HG03097 (cell line): Measurements from ENCODE around the gene RRP1B.
"Not testable (repeated sequence)": the region's sequence is repeated elsewhere in the genome, so short reads cannot be mapped to it uniquely, and the experiment has no call there.

Experiments used
- ATAC-seq: cut with Tn5 transposase; IDR thresholded peaks from one replicate; pipeline ENCODE4 v1.9.1; 2021; ENCODE audit not compliant: unreplicated experiment, low FRiP score

The RRP1B gene

GRCh38 chr21:43639470-43640353 is 19.6 kb upstream of the RRP1B start:
- ATAC-seq: no peak

GRCh38 chr21:43640400-43640799 is 19.0 kb upstream of the RRP1B start:
- no peak for ATAC-seq

- no peak for ATAC-seq
These were observed 16.2 kb upstream of the RRP1B start for GRCh38 chr21:43643193-43643592.

- ATAC-seq: no peak
These were observed 15.3 kb upstream of the RRP1B start for GRCh38 chr21:43644071-43644470.

GRCh38 chr21:43644609-43645008 is 14.8 kb upstream of the RRP1B start:
- no peak for ATAC-seq

- no peak for ATAC-seq
These were observed 14.0 kb upstream of the RRP1B start for GRCh38 chr21:43645136-43645891.

- ATAC-seq: no peak
These were observed 13.4 kb upstream of the RRP1B start for GRCh38 chr21:43645976-43646375.

- ATAC-seq: peak; percentile 85
These were observed 12.7 kb upstream of the RRP1B start for GRCh38 chr21:43646550-43647260.

- no peak for ATAC-seq
These were observed 11.2 kb upstream of the RRP1B start for GRCh38 chr21:43648171-43648570.

GRCh38 chr21:43651926-43652325 is 7.4 kb upstream of the RRP1B start:
- not testable (repeated sequence) for ATAC-seq

- no peak for ATAC-seq
These were observed 6.7 kb upstream of the RRP1B start for GRCh38 chr21:43652616-43653015.

- no peak for ATAC-seq
These were observed 5.7 kb upstream of the RRP1B start for GRCh38 chr21:43653626-43654025.

GRCh38 chr21:43654806-43655489 is 4.4 kb upstream of the RRP1B start:
- no peak for ATAC-seq

- ATAC-seq: no peak
These were observed 1.8 kb upstream of the RRP1B start for GRCh38 chr21:43657355-43658087.

- no peak for ATAC-seq
These were observed 1.1 kb upstream of the RRP1B start for GRCh38 chr21:43658088-43658741.

GRCh38 chr21:43658769-43659135 is 608 bp upstream of the RRP1B start:
- no peak for ATAC-seq

- ATAC-seq: no peak
These were observed 2.9 kb downstream of the RRP1B start for GRCh38 chr21:43662286-43662685.

GRCh38 chr21:43663033-43663432 is 3.7 kb downstream of the RRP1B start:
- no peak for ATAC-seq

GRCh38 chr21:43664358-43664757 is 5.0 kb downstream of the RRP1B start:
- no peak for ATAC-seq
